C4-2B (cell line): Measurements from ENCODE around the gene RBPJL.

Experiments
- CTCF ChIP-seq: fragments of 450-650 bp; conservative IDR thresholded peaks from 2 replicates; pipeline ENCODE4 v1.5.1; 2017; ENCODE audit warnings: mild to moderate bottlenecking
- ZFX ChIP-seq: fragments of 450-650 bp; IDR thresholded peaks from 2 replicates; pipeline ENCODE4 v1.6.1; 2017

GRCh38 chr20:45339799-45340198 is 33.2 kb downstream of the RBPJL start:
- TF ChIP-seq ZFX = no peak
- TF ChIP-seq CTCF = no peak
